K562 (cell line): ENCODE results near the gene ZNF566. TPM values are rescaled to one million over a fixed set of nuclear protein-coding genes. Genes with fewer than 3 reads are reported as not detected.

ENCODE experiments used
- ASH1L ChIP-seq: fragments of 450-650 bp; IDR thresholded peaks from 2 replicates; pipeline ENCODE4 v1.6.1; 2018; ENCODE audit warnings: borderline replicate concordance, mild to moderate bottlenecking, low read depth; ENCODE audit not compliant: partially characterized antibody
- BMI1 ChIP-seq: fragments of 150-350 bp; IDR thresholded peaks from 2 replicates; pipeline ENCODE4 v1.6.1; 2014; ENCODE audit warnings: low read length
- BRCA1 ChIP-seq, 2 experiments: fragments of 450-650 bp in 1 of 2; sonication (generic) in 1 of 2; formaldehyde crosslinking in 1 of 2; IDR thresholded peaks; 2 replicates each; pipeline versions ENCODE4 v1.5.0 to v1.6.1; 2017 to 2020; ENCODE audit warnings: mild to moderate bottlenecking in 1 of 2, missing genetic modification reagents in 1 of 2
- CHD2 ChIP-seq: IDR thresholded peaks from 2 replicates; pipeline ENCODE4 v1.6.1; 2011; ENCODE audit warnings: low read depth, low read length
- CSDE1 ChIP-seq, 2 experiments: fragments of 450-650 bp; IDR thresholded peaks; 2 replicates each; pipeline ENCODE4 v1.6.1; 2016; ENCODE audit warnings: mild to moderate bottlenecking in 1 of 2
- HCFC1 ChIP-seq: IDR thresholded peaks from 2 replicates; pipeline ENCODE4 v1.6.1; 2012; ENCODE audit warnings: low read depth, low read length, improper control_type of control experiment
- IFI16 ChIP-seq: fragments of 250-450 bp; sonication (Bioruptor Pico); IDR thresholded peaks from 2 replicates; pipeline ENCODE4 v2.1.2; 2022; ENCODE audit warnings: mild to moderate bottlenecking, inconsistent platforms
- KDM5B ChIP-seq: fragments of 200-600 bp; sonication (generic); IDR thresholded peaks from 2 replicates; pipeline ENCODE4 v1.6.1; 2012; ENCODE audit warnings: low read depth, mild to moderate bottlenecking, moderate library complexity, low read length, control low read depth, inconsistent platforms; ENCODE audit not compliant: insufficient replicate concordance
- MAFF ChIP-seq: IDR thresholded peaks from 2 replicates; pipeline ENCODE4 v1.6.1; 2012; ENCODE audit warnings: low read length, improper control_type of control experiment
- NFXL1 ChIP-seq: fragments of 450-650 bp; formaldehyde crosslinking; IDR thresholded peaks from 2 replicates; pipeline ENCODE4 v1.4.0; 2021; ENCODE audit warnings: mild to moderate bottlenecking
- NR2C1 ChIP-seq, 2 experiments: fragments of 450-650 bp; IDR thresholded peaks; 2 replicates each; pipeline ENCODE4 v1.6.1; 2017; ENCODE audit warnings: mild to moderate bottlenecking in 2 of 2, antibody characterized with exemption in 1 of 2, inconsistent platforms in 1 of 2, missing compliant biosample characterization in 1 of 2, missing genetic modification characterization in 1 of 2
- PCBP1 ChIP-seq: fragments of 200-400 bp; formaldehyde crosslinking; IDR thresholded peaks from 2 replicates; pipeline ENCODE4 v1.6.1; 2018; ENCODE audit warnings: mild to moderate bottlenecking, low read depth, low read length; ENCODE audit not compliant: poor library complexity, severe bottlenecking
- SIN3B ChIP-seq: fragments of 450-650 bp; IDR thresholded peaks from 2 replicates; pipeline ENCODE4 v1.6.1; 2017; ENCODE audit warnings: low read depth, mild to moderate bottlenecking, moderate library complexity
- SIRT6 ChIP-seq: IDR thresholded peaks from one replicate; pipeline ENCODE4 v1.6.1; 2012; ENCODE audit warnings: low read depth, mild to moderate bottlenecking, control low read depth, inconsistent platforms, low read length, moderate library complexity
- ZNF263 ChIP-seq: sonication (generic); formaldehyde crosslinking; IDR thresholded peaks from 2 replicates; pipeline ENCODE4 v1.8.0; 2022; ENCODE audit warnings: mild to moderate bottlenecking, missing genetic modification reagents, borderline replicate concordance
- ZNF512 ChIP-seq: IDR thresholded peaks from 2 replicates; pipeline ENCODE4 v1.6.1; 2016; ENCODE audit warnings: missing genetic modification characterization, missing compliant biosample characterization
- polyA plus RNA-seq, 8 experiments: library from polyadenylated mRNA; depleted of rRNA in 4 of 8; stranded (reverse) in 5 of 8; unstranded in 3 of 8; fragments of >200 nt; fragmentation: Nextera tagmentation in 2 of 8; fragmentation: Illumina TruSeq in 1 of 8; extraction: Ambion mirVana in 2 of 8; extraction: Trizol in 1 of 8; gene quantifications; 2 replicates each; pipeline versions ENCODE4 v1.2.1 to v1.2.3, GENCODE V29; 2011 to 2014; ENCODE audit warnings: inconsistent platforms in 1 of 8, missing spikeins in 1 of 8
- total RNA-seq, 7 experiments: library from RNA; depleted of rRNA in 6 of 7; stranded (reverse); fragments of >200 nt in 6 of 7; fragmentation: Illumina TruSeq in 2 of 7; extraction: Trizol in 2 of 7; gene quantifications; 2 replicates each; pipeline versions ENCODE4 v1.2.1 to v1.2.3, GENCODE V29; 2011 to 2021; ENCODE audit warnings: low replicate concordance in 1 of 7
- TF ChIP-seq, protein P1 (sequence below), 3 experiments: fragments of 200-800 bp in 1 of 3; fragments of 250-450 bp in 1 of 3; fragments of 450-650 bp in 1 of 3; sonication (Bioruptor Pico) in 1 of 3; sonication (Bioruptor generic) in 1 of 3; formaldehyde crosslinking in 1 of 3; IDR thresholded peaks; 2 replicates each; pipeline versions ENCODE4 v1.6.1 to v1.8.0; 2016 to 2022; ENCODE audit warnings: mild to moderate bottlenecking in 2 of 3, missing genetic modification characterization in 2 of 3, missing compliant biosample characterization in 1 of 3, moderate library complexity in 1 of 3
- TF ChIP-seq, protein P2 (sequence below), 2 experiments: fragments of 150-350 bp in 1 of 2; IDR thresholded peaks; 2 replicates each; pipeline ENCODE4 v1.6.1; 2012 to 2016; ENCODE audit warnings: low read depth in 2 of 2, low read length in 2 of 2, mild to moderate bottlenecking in 1 of 2, moderate library complexity in 1 of 2
- TF ChIP-seq, protein P3 (sequence below): sonication (generic); formaldehyde crosslinking; IDR thresholded peaks from 2 replicates; pipeline ENCODE4 v1.8.1; 2022; ENCODE audit warnings: missing genetic modification reagents

ZNF566 gene
- total and polyA plus RNA-seq, 9 of the 15 experiments (the other 6 are each of a cell fraction or from before 2014, with no cell fraction given) = 5.5 to 11.4 (median 9.7) TPM

DNA sequence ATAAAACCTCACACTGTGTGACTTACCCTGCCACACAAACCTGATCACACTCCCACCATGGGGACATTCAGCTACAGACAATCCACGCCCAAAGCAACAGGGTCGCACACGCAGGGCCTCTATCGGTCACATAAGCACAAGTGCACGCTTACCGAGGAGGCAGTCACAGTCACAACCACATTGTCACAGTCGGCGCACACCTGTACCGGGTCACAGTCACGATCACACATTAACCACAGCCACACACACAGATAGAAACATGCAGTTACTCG is 579 bp downstream of the ZNF566 start (continued):
- TF ChIP-seq ZNF512 (tag) (no peak), MAFF (no peak), CSDE1 (IDR thresholded peaks at IDR 0.05) (no peak), ASH1L (no peak), KDM5B (no peak), BRCA1 (IDR thresholded peaks at IDR 0.05) (no peak), BRCA1 (CRISPR knock-in tag; IDR thresholded peaks at IDR 0.05) (no peak), SIN3B (no peak), IFI16 (CRISPR knock-in tag) (no peak), SIRT6 (no peak), HCFC1 (no peak), ZNF263 (CRISPR knock-in tag) (no peak), NFXL1 (CRISPR knock-in tag) (no peak), PCBP1 (no peak), BMI1 (no peak), NR2C1 (IDR thresholded peaks at IDR 0.05) (no peak), NR2C1 (tag; IDR thresholded peaks at IDR 0.05) (no peak), CHD2 (no peak)
- TF ChIP-seq, protein P1, sequence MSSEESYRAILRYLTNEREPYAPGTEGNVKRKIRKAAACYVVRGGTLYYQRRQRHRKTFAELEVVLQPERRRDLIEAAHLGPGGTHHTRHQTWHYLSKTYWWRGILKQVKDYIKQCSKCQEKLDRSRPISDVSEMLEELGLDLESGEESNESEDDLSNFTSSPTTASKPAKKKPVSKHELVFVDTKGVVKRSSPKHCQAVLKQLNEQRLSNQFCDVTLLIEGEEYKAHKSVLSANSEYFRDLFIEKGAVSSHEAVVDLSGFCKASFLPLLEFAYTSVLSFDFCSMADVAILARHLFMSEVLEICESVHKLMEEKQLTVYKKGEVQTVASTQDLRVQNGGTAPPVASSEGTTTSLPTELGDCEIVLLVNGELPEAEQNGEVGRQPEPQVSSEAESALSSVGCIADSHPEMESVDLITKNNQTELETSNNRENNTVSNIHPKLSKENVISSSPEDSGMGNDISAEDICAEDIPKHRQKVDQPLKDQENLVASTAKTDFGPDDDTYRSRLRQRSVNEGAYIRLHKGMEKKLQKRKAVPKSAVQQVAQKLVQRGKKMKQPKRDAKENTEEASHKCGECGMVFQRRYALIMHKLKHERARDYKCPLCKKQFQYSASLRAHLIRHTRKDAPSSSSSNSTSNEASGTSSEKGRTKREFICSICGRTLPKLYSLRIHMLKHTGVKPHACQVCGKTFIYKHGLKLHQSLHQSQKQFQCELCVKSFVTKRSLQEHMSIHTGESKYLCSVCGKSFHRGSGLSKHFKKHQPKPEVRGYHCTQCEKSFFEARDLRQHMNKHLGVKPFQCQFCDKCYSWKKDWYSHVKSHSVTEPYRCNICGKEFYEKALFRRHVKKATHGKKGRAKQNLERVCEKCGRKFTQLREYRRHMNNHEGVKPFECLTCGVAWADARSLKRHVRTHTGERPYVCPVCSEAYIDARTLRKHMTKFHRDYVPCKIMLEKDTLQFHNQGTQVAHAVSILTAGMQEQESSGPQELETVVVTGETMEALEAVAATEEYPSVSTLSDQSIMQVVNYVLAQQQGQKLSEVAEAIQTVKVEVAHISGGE (CRISPR knock-in tag; IDR thresholded peaks at IDR 0.05) = no peak
- TF ChIP-seq, protein P2, sequence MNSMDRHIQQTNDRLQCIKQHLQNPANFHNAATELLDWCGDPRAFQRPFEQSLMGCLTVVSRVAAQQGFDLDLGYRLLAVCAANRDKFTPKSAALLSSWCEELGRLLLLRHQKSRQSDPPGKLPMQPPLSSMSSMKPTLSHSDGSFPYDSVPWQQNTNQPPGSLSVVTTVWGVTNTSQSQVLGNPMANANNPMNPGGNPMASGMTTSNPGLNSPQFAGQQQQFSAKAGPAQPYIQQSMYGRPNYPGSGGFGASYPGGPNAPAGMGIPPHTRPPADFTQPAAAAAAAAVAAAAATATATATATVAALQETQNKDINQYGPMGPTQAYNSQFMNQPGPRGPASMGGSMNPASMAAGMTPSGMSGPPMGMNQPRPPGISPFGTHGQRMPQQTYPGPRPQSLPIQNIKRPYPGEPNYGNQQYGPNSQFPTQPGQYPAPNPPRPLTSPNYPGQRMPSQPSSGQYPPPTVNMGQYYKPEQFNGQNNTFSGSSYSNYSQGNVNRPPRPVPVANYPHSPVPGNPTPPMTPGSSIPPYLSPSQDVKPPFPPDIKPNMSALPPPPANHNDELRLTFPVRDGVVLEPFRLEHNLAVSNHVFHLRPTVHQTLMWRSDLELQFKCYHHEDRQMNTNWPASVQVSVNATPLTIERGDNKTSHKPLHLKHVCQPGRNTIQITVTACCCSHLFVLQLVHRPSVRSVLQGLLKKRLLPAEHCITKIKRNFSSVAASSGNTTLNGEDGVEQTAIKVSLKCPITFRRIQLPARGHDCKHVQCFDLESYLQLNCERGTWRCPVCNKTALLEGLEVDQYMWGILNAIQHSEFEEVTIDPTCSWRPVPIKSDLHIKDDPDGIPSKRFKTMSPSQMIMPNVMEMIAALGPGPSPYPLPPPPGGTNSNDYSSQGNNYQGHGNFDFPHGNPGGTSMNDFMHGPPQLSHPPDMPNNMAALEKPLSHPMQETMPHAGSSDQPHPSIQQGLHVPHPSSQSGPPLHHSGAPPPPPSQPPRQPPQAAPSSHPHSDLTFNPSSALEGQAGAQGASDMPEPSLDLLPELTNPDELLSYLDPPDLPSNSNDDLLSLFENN (IDR thresholded peaks at IDR 0.05; ENCODE audit: low read depth in 2 of 2, low read length in 2 of 2) = no peak
- TF ChIP-seq, protein P3, sequence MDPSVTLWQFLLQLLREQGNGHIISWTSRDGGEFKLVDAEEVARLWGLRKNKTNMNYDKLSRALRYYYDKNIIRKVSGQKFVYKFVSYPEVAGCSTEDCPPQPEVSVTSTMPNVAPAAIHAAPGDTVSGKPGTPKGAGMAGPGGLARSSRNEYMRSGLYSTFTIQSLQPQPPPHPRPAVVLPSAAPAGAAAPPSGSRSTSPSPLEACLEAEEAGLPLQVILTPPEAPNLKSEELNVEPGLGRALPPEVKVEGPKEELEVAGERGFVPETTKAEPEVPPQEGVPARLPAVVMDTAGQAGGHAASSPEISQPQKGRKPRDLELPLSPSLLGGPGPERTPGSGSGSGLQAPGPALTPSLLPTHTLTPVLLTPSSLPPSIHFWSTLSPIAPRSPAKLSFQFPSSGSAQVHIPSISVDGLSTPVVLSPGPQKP (CRISPR knock-in tag) = no peak
